ENCODE measurements around the gene PRTFDC1.

DNA sequence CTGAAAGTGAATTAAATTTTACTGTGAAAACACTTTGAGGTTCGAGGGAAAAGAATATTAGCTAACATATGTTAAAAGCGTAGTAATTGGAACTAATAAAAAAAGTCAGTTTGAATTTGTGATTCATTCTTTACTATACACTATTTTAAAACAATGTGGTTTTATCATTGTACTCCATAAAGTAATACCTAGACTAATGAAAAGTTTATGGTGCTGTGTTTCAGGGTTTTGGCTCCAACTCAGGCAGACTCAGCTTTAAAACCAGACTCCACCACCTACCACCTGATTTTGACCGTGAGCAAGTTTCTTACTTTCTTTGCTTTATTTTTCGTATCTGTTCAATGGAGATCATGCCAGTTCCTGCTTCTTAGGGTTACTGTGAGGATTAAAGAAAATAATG, 9.2 kb upstream of the PRTFDC1 start:
- TF ChIP-seq PRDM15 (CRISPR knock-in tag; IDR thresholded peaks at IDR 0.05) (no peak), HDAC2 (CRISPR knock-in tag; IDR thresholded peaks at IDR 0.05) (no peak)
- TF ChIP-seq, protein P1, sequence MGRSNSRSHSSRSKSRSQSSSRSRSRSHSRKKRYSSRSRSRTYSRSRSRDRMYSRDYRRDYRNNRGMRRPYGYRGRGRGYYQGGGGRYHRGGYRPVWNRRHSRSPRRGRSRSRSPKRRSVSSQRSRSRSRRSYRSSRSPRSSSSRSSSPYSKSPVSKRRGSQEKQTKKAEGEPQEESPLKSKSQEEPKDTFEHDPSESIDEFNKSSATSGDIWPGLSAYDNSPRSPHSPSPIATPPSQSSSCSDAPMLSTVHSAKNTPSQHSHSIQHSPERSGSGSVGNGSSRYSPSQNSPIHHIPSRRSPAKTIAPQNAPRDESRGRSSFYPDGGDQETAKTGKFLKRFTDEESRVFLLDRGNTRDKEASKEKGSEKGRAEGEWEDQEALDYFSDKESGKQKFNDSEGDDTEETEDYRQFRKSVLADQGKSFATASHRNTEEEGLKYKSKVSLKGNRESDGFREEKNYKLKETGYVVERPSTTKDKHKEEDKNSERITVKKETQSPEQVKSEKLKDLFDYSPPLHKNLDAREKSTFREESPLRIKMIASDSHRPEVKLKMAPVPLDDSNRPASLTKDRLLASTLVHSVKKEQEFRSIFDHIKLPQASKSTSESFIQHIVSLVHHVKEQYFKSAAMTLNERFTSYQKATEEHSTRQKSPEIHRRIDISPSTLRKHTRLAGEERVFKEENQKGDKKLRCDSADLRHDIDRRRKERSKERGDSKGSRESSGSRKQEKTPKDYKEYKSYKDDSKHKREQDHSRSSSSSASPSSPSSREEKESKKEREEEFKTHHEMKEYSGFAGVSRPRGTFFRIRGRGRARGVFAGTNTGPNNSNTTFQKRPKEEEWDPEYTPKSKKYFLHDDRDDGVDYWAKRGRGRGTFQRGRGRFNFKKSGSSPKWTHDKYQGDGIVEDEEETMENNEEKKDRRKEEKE (IDR thresholded peaks at IDR 0.05) = no peak
